RWPE2 (cell line): ENCODE data around the gene PIK3R1.

Experiments used
- ATAC-seq: fragments of 200-7000 bp; cut with Tn5 transposase; 3 replicates; pipeline ENCODE4 v1.9.1; 2021; ENCODE audit warnings: low read depth
- DNase-seq: peaks from one replicate; pipeline ENCODE4 v3.0.0-alpha.2; 2020; ENCODE audit warnings: low spot score
- H3K27ac ChIP-seq: fragments of 450-650 bp; 2 replicates; pipeline ENCODE4 v1.5.1; 2017; ENCODE audit warnings: mild to moderate bottlenecking; ENCODE audit not compliant: poor library complexity, severe bottlenecking
- H3K27me3 ChIP-seq: fragments of 250-450 bp; sonication (Bioruptor Pico); 2 replicates; pipeline ENCODE4 v1.5.1; 2021; ENCODE audit warnings: mild to moderate bottlenecking, moderate library complexity; ENCODE audit not compliant: insufficient read depth, poor library complexity, severe bottlenecking
- H3K36me3 ChIP-seq: fragments of 250-450 bp; sonication (Bioruptor Pico); 2 replicates; pipeline ENCODE4 v1.5.1; 2020; ENCODE audit warnings: low read depth, mild to moderate bottlenecking, moderate library complexity
- H3K4me1 ChIP-seq: fragments of 250-450 bp; sonication (Bioruptor Pico); 2 replicates; pipeline ENCODE4 v1.5.1; 2021; ENCODE audit warnings: mild to moderate bottlenecking, moderate library complexity; ENCODE audit not compliant: insufficient read depth, poor library complexity, severe bottlenecking
- H3K4me3 ChIP-seq: fragments of 250-450 bp; sonication (Bioruptor Pico); 2 replicates; pipeline ENCODE4 v1.5.1; 2021; ENCODE audit warnings: mild to moderate bottlenecking, moderate library complexity; ENCODE audit not compliant: severe bottlenecking
- H3K9me3 ChIP-seq: fragments of 250-450 bp; sonication (Bioruptor Pico); 2 replicates; pipeline ENCODE4 v1.5.1; 2021; ENCODE audit warnings: mild to moderate bottlenecking, moderate library complexity; ENCODE audit not compliant: severe bottlenecking
- CTCF ChIP-seq: fragments of 450-650 bp; IDR thresholded peaks from one replicate; pipeline ENCODE4 v1.5.1; 2017; ENCODE audit warnings: mild to moderate bottlenecking, moderate library complexity; ENCODE audit not compliant: poor library complexity, severe bottlenecking

Gene PIK3R1

GRCh38 chr5:68274847-68275651 lies 59.5 kb downstream of the PIK3R1 start:
- TF ChIP-seq CTCF: no peak
- ATAC-seq: no peak
- H3K27ac ChIP-seq: no peak overlapping the region

DNA sequence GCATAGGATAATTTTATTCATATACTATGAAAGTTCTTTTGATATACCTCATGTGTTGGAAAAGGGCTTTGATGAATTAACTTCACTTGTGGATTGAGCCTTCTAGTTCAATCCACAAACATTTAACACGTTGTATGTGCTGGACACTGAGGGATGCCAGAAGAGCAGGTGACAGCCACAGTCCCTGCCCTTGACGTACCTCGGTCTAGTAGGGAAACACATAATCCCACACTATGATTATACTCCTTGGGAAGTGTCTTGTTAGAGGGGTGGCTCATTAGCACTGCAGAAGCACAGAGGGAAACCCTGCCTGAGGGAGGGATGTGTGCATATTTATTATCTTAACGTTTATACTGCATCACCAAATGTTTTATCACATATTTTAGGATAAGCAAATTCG lies 61.2 kb downstream of the PIK3R1 start:
- Histone ChIP-seq H3K36me3 (peaks cover 80% of the 10 kb centered on the region), H3K9me3 (no peaks in the 10 kb centered on the region), H3K4me1 (peaks cover 16% of the 10 kb centered on the region), H3K27ac (peak overlapping the region; percentile 77), H3K4me3 (no peak overlapping the region), H3K27me3 (no peaks in the 10 kb centered on the region)
- DNase-seq (no peak), ATAC-seq (no peak)
- TF ChIP-seq CTCF: no peak

More at GRCh38 chr5:68274847-68275651, 59.5 kb downstream of the PIK3R1 start:
- Histone ChIP-seq H3K27me3 (no peaks in the 10 kb centered on the region), H3K9me3 (no peaks in the 10 kb centered on the region), H3K4me3 (no peak overlapping the region), H3K36me3 (peaks cover 70% of the 10 kb centered on the region), H3K4me1 (peaks cover 23% of the 10 kb centered on the region)
- no peak for DNase-seq

GRCh38 chr5:68277431-68277830 lies 61.9 kb downstream of the PIK3R1 start:
- no peak for DNase-seq

DNA sequence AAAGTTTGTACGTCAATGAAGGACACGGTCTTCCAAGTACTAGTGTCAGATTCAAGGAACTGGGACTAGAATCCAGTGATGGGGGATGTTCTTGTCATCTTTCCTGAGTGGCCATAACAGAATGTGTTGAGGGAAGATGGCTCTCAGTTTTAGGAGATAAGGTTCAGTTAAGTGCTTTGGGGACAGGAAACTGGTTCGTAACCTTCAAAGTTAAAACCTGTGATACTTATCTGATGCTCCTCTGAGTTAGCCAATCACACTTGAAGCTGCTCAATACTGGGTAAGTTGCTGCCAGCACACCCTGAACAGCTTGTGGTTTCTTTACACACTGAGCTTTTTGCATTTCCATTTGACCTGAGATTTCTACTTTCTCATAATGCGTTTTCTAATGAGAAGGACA lies 64.4 kb downstream of the PIK3R1 start:
- no peak for TF ChIP-seq CTCF
- Histone ChIP-seq H3K36me3 (peaks cover 87% of the 10 kb centered on the region), H3K27ac (no peak overlapping the region), H3K9me3 (no peaks in the 10 kb centered on the region), H3K27me3 (no peaks in the 10 kb centered on the region), H3K4me3 (no peak overlapping the region), H3K4me1 (peaks cover 16% of the 10 kb centered on the region)
- no peak for DNase-seq
- no peak for ATAC-seq

More at GRCh38 chr5:68277431-68277830, 61.9 kb downstream of the PIK3R1 start:
- peak overlapping the region; percentile 77 for H3K27ac ChIP-seq
- H3K27me3 ChIP-seq: no peaks in the 10 kb centered on the region
- peaks cover 87% of the 10 kb centered on the region for H3K36me3 ChIP-seq
- ATAC-seq: peak; percentile 99
- TF ChIP-seq CTCF: no peak
- H3K4me1 ChIP-seq: peaks cover 16% of the 10 kb centered on the region
- H3K9me3 ChIP-seq: no peaks in the 10 kb centered on the region
- no peak overlapping the region for H3K4me3 ChIP-seq

GRCh38 chr5:68282001-68282400 lies 66.4 kb downstream of the PIK3R1 start:
- no peak overlapping the region for H3K27ac ChIP-seq
- H3K4me3 ChIP-seq: no peak overlapping the region
- DNase-seq (no peak), ATAC-seq (no peak)
- no peaks in the 10 kb centered on the region for H3K27me3 ChIP-seq
- no peaks in the 10 kb centered on the region for H3K9me3 ChIP-seq
- TF ChIP-seq CTCF: no peak
- H3K4me1 ChIP-seq: peaks cover 16% of the 10 kb centered on the region
- H3K36me3 ChIP-seq: peaks cover 96% of the 10 kb centered on the region
